BLaER1 treated with 17β-estradiol and CSF1 and Interleukin-3, amounts not matched to agents 10 nM and 100 nM (cell line): ENCODE results near the gene GIMAP6.
"Not testable (repeated sequence)": the region's sequence is repeated elsewhere in the genome, so short reads cannot be mapped to it uniquely, and the experiment has no call there.

Experiments used
- H3K27ac ChIP-seq, 11 experiments: shearing (Covaris generic); formaldehyde crosslinking; 2 replicates each; pipeline ENCODE4 v1.8.1; 2022
- H3K27me3 ChIP-seq, 11 experiments: shearing (Covaris generic); formaldehyde crosslinking; 2 replicates each; pipeline ENCODE4 v1.8.1; 2022
- H3K36me3 ChIP-seq, 11 experiments: shearing (Covaris generic); formaldehyde crosslinking; 2 replicates each; pipeline ENCODE4 v1.8.1; 2022
- H3K4me1 ChIP-seq, 10 experiments: shearing (Covaris generic); formaldehyde crosslinking; 2 replicates each; pipeline ENCODE4 v1.8.1; 2022
- H3K4me2 ChIP-seq, 11 experiments: shearing (Covaris generic); formaldehyde crosslinking; 2 replicates each; pipeline ENCODE4 v1.8.1; 2022
- H3K4me3 ChIP-seq, 10 experiments: shearing (Covaris generic); formaldehyde crosslinking; 2 replicates each; pipeline ENCODE4 v1.8.1; 2022
- H3K9ac ChIP-seq, 11 experiments: shearing (Covaris generic); formaldehyde crosslinking; 2 replicates each; pipeline ENCODE4 v1.8.1; 2022
- H3K9me3 ChIP-seq, 11 experiments: shearing (Covaris generic); formaldehyde crosslinking; replicated peaks in 1 of 11; 2 replicates each; pipeline ENCODE4 v1.8.1; 2022
- H4K20me1 ChIP-seq, 11 experiments: shearing (Covaris generic); formaldehyde crosslinking; 2 replicates each; pipeline ENCODE4 v1.8.1; 2022
- Cebpa-rat ChIP-seq, 11 experiments: shearing (Covaris generic); IDR thresholded peaks; 2 replicates each; pipeline ENCODE4 v1.8.1; 2022

Gene GIMAP6

DNA sequence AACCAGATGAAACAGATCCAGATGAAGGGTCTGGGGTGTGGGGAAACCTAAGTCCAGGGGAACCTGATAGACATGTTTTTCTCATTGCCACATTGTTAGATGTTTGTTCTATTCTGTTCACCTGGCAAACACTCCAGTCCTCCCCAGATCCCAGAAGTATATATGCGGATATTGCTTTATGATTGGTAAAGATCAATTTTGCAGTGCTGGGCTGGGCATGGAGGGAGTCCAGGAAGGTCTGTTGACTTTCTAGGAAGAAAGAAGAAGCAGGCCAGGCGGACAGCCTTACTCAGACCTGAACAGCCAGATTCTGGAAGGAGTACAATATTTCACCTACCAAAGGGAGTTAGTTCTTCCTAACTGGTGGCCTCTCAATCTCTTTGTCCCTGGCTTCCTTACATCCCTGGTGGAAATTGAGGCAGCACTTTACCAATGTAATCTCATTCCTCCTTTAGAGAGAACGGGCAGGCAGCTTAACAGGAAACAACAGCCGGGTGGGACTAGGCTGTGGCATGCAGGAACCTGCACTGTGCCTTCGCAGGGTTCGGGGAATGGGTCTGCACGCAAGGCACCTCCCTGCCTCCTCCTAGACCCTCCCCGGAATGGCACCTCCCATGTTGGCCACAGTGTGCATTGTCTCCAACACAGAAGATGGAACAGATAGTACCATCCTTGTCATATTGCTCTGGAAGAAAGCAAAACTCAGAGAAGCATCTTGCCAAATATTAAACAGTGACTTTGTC lies 930 bp downstream of the GIMAP6 start:
- Histone ChIP-seq H3K4me1 (peaks cover 11 to 72% (median 14%) of the 10 kb centered on the region in 10 experiments), H3K4me3 (peak overlapping the region in 4 of 10 experiments; percentile 51 to 65 (median 60); a peak in 8 of 20 replicates)

GRCh38 chr7:150629347-150629746 lies 2.8 kb downstream of the GIMAP6 start:
- Histone ChIP-seq H3K36me3 (peaks cover 0 to 59% (median 0%) of the 10 kb centered on the region in 11 experiments; a peak in 7 of 22 replicates), H3K9ac (no peak overlapping the region), H3K27ac (no peak overlapping the region), H3K4me3 (peak overlapping the region in 1 of 10 experiments; percentile 65; a peak in 1 of 20 replicates), H3K4me1 (peaks cover 11 to 77% (median 14%) of the 10 kb centered on the region in 10 experiments), H3K9me3 (peaks cover 0 to 25% (median 10%) of the 10 kb centered on the region in 11 experiments; a peak in 11 of 22 replicates), H4K20me1 (no peaks in the 10 kb centered on the region), H3K27me3 (no peaks in the 10 kb centered on the region), H3K4me2 (peak overlapping the region in 3 of 11 experiments; percentile 72 to 97 (median 96); a peak in 5 of 22 replicates)
- TF ChIP-seq Cebpa-rat (IDR thresholded peaks at IDR 0.05): no peak

More for the DNA sequence above, 930 bp downstream of the GIMAP6 start:
- Histone ChIP-seq H3K36me3 (peaks cover 0 to 40% (median 0%) of the 10 kb centered on the region in 11 experiments; a peak in 7 of 22 replicates), H3K4me2 (peak overlapping the region in 6 of 11 experiments; percentile 59 to 97 (median 76); a peak in 11 of 22 replicates), H3K27ac (peak overlapping the region in 2 of 11 experiments; percentile 30 to 53; a peak in 3 of 22 replicates), H4K20me1 (no peaks in the 10 kb centered on the region), H3K9ac (peak overlapping the region in 3 of 11 experiments; percentile 43 to 74 (median 71); a peak in 5 of 22 replicates), H3K27me3 (no peaks in the 10 kb centered on the region), H3K9me3 (peaks cover 0 to 25% (median 13%) of the 10 kb centered on the region in 11 experiments; a peak in 13 of 22 replicates)
- TF ChIP-seq Cebpa-rat (IDR thresholded peaks at IDR 0.05): no peak

DNA sequence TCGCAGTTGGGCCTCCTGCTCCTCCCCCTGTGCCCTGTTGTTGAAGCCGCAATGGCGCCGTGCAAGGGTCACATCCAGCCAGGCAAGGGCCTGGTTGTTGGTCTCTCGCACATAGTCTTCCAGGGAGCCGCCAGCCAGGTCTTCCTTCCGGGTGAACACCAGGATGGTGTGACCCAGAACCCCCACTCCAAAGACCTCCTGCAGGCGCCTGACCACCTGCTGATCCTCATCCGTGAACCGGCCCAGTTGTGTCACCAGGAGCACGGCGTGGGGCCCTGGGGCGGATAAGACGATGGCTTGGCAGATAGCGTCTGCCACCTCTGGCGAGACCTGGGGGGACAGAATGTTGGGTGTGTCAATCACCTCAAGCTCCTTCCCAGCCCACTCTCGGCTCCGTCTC lies 4.2 kb downstream of the GIMAP6 start:
- no peak for TF ChIP-seq Cebpa-rat (IDR thresholded peaks at IDR 0.05)
- Histone ChIP-seq H3K27ac (no peak overlapping the region), H3K4me3 (no peak overlapping the region), H3K9me3 (peaks cover 0 to 25% (median 10%) of the 10 kb centered on the region in 11 experiments; a peak in 11 of 22 replicates), H4K20me1 (no peaks in the 10 kb centered on the region), H3K36me3 (peaks cover 0 to 72% (median 0%) of the 10 kb centered on the region in 11 experiments; a peak in 7 of 22 replicates), H3K27me3 (no peaks in the 10 kb centered on the region), H3K4me1 (peaks cover 11 to 67% (median 13%) of the 10 kb centered on the region in 10 experiments), H3K4me2 (peak overlapping the region in 2 of 11 experiments; percentile 48 to 97; a peak in 5 of 22 replicates), H3K9ac (no peak overlapping the region)

DNA sequence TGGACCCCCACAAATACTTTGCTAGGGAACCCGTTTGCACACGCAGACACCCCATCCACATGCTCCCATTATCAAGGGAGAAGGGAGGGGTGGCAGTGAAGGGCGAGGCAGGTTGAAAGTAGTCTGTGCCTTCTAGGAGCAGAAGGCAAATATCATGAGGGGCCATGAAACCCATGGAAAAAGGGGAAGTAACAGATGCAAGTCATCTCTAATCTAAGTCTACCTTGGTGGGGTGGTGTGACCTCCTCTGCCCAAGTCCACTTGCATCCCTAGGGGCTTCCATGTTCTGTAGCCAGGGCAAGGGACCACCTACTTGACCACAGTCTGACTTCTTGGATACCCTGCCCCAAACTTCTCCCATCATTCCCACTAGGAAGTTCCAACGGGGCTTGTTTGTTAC lies 5.5 kb downstream of the GIMAP6 start:
- no peak overlapping the region for H3K27ac ChIP-seq
- peaks cover 0 to 72% (median 0%) of the 10 kb centered on the region in 11 experiments; a peak in 7 of 22 replicates for H3K36me3 ChIP-seq
- H3K4me2 ChIP-seq: peak overlapping the region in 2 of 11 experiments; percentile 48 to 97; a peak in 3 of 22 replicates

GRCh38 chr7:150621376-150621775 lies 10.8 kb downstream of the GIMAP6 start:
- H3K9me3 ChIP-seq: no peaks in the 10 kb centered on the region
- TF ChIP-seq Cebpa-rat (IDR thresholded peaks at IDR 0.05): no peak
- no peaks in the 10 kb centered on the region for H4K20me1 ChIP-seq
- no peak overlapping the region for H3K4me3 ChIP-seq
- peaks cover 0 to 13% (median 0%) of the 10 kb centered on the region in 10 experiments; a peak in 2 of 20 replicates for H3K4me1 ChIP-seq
- H3K4me2 ChIP-seq: no peak overlapping the region
- no peak overlapping the region for H3K27ac ChIP-seq
- H3K9ac ChIP-seq: no peak overlapping the region
- H3K27me3 ChIP-seq: no peaks in the 10 kb centered on the region
- peaks cover 0 to 34% (median 0%) of the 10 kb centered on the region in 11 experiments; a peak in 3 of 22 replicates for H3K36me3 ChIP-seq

More for the DNA sequence above, 5.5 kb downstream of the GIMAP6 start:
- H3K9me3 ChIP-seq: peaks cover 0 to 25% (median 10%) of the 10 kb centered on the region in 11 experiments; a peak in 11 of 22 replicates
- H3K4me3 ChIP-seq: no peak overlapping the region
- H3K27me3 ChIP-seq: no peaks in the 10 kb centered on the region
- TF ChIP-seq Cebpa-rat (IDR thresholded peaks at IDR 0.05): no peak
- no peaks in the 10 kb centered on the region for H4K20me1 ChIP-seq
- H3K4me1 ChIP-seq: peaks cover 0 to 59% (median under 1%) of the 10 kb centered on the region in 10 experiments; a peak in 13 of 20 replicates
- H3K9ac ChIP-seq: no peak overlapping the region

- H3K4me2 ChIP-seq: no peak overlapping the region
- H3K36me3 ChIP-seq: peaks cover 0 to 28% (median 0%) of the 10 kb centered on the region in 11 experiments; a peak in 2 of 22 replicates
- no peaks in the 10 kb centered on the region for H3K27me3 ChIP-seq
- TF ChIP-seq Cebpa-rat (IDR thresholded peaks at IDR 0.05): no peak
- H4K20me1 ChIP-seq: no peaks in the 10 kb centered on the region
- peaks cover 0 to 13% (median 0%) of the 10 kb centered on the region in 10 experiments; a peak in 1 of 20 replicates for H3K4me1 ChIP-seq
- no peak overlapping the region for H3K27ac ChIP-seq
- no peak overlapping the region for H3K9ac ChIP-seq
- H3K4me3 ChIP-seq: no peak overlapping the region
- H3K9me3 ChIP-seq: no peaks in the 10 kb centered on the region
Measured at GRCh38 chr7:150620617-150621371, 11.4 kb downstream of the GIMAP6 start.

DNA sequence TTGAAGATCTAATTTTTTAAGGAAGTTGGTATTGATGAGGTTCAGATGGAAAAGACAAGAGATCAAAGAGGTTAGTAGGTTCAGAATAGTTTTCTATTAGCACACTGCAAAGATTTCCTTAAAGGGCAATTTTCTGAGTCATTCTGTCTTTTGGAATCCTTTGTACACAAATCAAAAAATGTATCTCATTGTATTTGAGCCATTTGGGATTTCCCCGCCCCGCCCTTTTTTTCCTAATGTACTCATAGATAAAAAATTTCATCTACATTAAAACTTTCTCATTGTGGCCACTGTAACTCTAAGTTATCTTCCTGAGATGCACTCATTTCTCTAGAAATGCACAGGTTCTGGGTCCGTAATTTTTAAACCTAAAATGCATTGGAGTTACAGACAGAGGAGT lies 12.1 kb downstream of the GIMAP6 start:
- H3K9me3 ChIP-seq: no peaks in the 10 kb centered on the region
- H3K4me1 ChIP-seq: peaks cover 0 to 13% (median 0%) of the 10 kb centered on the region in 10 experiments; a peak in 1 of 20 replicates
- no peak overlapping the region; a peak in 1 of 22 replicates for H3K4me2 ChIP-seq
- H3K9ac ChIP-seq: no peak overlapping the region
- no peak for TF ChIP-seq Cebpa-rat (IDR thresholded peaks at IDR 0.05)
- peaks cover 0 to 21% (median 0%) of the 10 kb centered on the region in 11 experiments; a peak in 1 of 22 replicates for H3K36me3 ChIP-seq
- H4K20me1 ChIP-seq: no peaks in the 10 kb centered on the region
- H3K27me3 ChIP-seq: no peaks in the 10 kb centered on the region
- no peak overlapping the region for H3K27ac ChIP-seq
- H3K4me3 ChIP-seq: no peak overlapping the region

- H3K4me3 ChIP-seq, H3K4me2 ChIP-seq, H3K9ac ChIP-seq, H3K27me3 ChIP-seq, H3K36me3 ChIP-seq, H4K20me1 ChIP-seq, H3K27ac ChIP-seq: not testable (repeated sequence)
- peaks cover 0 to 14% (median 4%) of the 10 kb centered on the region in 11 experiments; a peak in 7 of 22 replicates for H3K9me3 ChIP-seq
- peaks cover 0 to 15% (median 0%) of the 10 kb centered on the region in 10 experiments; a peak in 5 of 20 replicates for H3K4me1 ChIP-seq
Measured at GRCh38 chr7:150615221-150615755, 16.9 kb downstream of the GIMAP6 start.

DNA sequence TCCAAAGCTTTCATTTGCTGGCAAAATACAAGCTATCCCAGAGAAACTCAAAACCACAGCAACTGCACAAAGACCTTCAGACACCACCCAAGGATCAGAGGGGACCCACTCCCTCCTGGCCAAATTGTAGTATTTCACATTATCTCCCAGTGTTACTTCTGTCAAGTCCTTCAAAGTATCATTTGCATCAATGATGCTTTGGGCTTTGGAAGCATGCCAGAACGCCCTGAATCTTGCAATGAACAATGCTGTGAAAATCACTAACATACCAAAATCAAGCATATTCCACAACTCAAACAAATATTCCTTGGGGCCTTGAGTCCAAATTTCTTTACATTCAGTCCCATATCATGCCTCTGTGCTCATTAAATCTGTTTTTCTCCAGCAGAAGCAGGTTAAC lies 17.8 kb downstream of the GIMAP6 start:
- H3K4me3 ChIP-seq, H3K27ac ChIP-seq, H3K4me2 ChIP-seq, H3K36me3 ChIP-seq, H3K9ac ChIP-seq, H4K20me1 ChIP-seq, H3K27me3 ChIP-seq: not testable (repeated sequence)
- Histone ChIP-seq H3K9me3 (peaks cover 0 to 14% (median 4%) of the 10 kb centered on the region in 11 experiments; a peak in 7 of 22 replicates), H3K4me1 (peaks cover 0 to 23% (median 0%) of the 10 kb centered on the region in 10 experiments; a peak in 6 of 20 replicates)
